Ishikawa (cell line): Measurements from ENCODE around the gene PDCD4.

ENCODE experiments used
- CEBPB ChIP-seq: IDR thresholded peaks from 2 replicates; pipeline ENCODE4 v1.6.1; 2012
- CREB1 ChIP-seq: IDR thresholded peaks from 2 replicates; pipeline ENCODE4 v1.6.1; 2012; ENCODE audit warnings: low read depth
- EGR1 ChIP-seq: IDR thresholded peaks from 2 replicates; pipeline ENCODE4 v1.6.1; 2012
- EP300 ChIP-seq: IDR thresholded peaks from 2 replicates; pipeline ENCODE4 v1.6.1; 2012; ENCODE audit warnings: borderline replicate concordance
- FOXM1 ChIP-seq: IDR thresholded peaks from 2 replicates; pipeline ENCODE4 v1.6.1; 2012; ENCODE audit warnings: low read depth, borderline replicate concordance
- NFIC ChIP-seq: IDR thresholded peaks from 2 replicates; pipeline ENCODE4 v1.6.1; 2012
- RAD21 ChIP-seq: IDR thresholded peaks from 2 replicates; pipeline ENCODE4 v1.6.1; 2012; ENCODE audit warnings: low read depth
- TAF1 ChIP-seq: IDR thresholded peaks from 2 replicates; pipeline ENCODE4 v1.6.1; 2012; ENCODE audit warnings: low read depth, mild to moderate bottlenecking
- TCF12 ChIP-seq: IDR thresholded peaks from 2 replicates; pipeline ENCODE4 v1.6.1; 2012; ENCODE audit warnings: low read depth
- TEAD4 ChIP-seq: IDR thresholded peaks from 2 replicates; pipeline ENCODE4 v1.6.1; 2012
- YY1 ChIP-seq: IDR thresholded peaks from 2 replicates; pipeline ENCODE4 v1.6.1; 2012; ENCODE audit warnings: low read depth
- ZBTB7A ChIP-seq: IDR thresholded peaks from 2 replicates; pipeline ENCODE4 v1.6.1; 2012; ENCODE audit warnings: low read depth
- TF ChIP-seq, protein P1 (sequence below): IDR thresholded peaks from 2 replicates; pipeline ENCODE4 v1.6.1; 2012; ENCODE audit warnings: low read depth, mild to moderate bottlenecking
- TF ChIP-seq, protein P2 (sequence below): IDR thresholded peaks from 2 replicates; pipeline ENCODE4 v1.6.1; 2012
- TF ChIP-seq, protein P3 (sequence below): IDR thresholded peaks from 2 replicates; pipeline ENCODE4 v1.6.1; 2012

PDCD4 gene

DNA sequence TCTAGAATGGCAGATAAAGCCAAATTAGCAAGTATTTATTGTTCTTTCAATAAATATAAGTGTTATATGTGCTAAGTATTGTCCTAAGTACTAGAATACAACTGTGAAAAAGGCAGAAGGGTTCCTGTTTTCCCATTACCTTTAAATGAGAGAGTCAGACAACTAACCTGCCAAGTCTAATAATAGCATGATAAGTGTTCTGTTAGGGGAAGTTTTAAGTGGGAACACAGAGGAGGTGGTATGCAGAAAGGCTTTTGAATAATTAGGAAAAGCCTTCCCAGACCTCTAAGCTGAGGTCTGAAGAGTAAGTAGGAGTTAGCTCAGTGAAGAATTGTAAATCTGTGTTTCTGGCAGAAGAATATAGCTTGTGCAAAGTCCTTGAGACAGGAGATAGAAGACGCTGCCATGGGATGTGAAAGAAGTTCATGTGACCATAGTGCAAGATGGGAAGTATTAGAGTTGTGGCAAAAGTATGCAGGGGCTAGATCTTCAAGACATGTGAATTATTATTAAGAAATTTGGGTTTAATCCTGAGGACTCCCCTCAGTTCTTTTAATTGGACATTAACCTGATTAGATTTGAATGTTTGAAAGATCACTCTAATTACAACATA is 60.1 kb downstream of the PDCD4 start:
- TF ChIP-seq, protein P1, sequence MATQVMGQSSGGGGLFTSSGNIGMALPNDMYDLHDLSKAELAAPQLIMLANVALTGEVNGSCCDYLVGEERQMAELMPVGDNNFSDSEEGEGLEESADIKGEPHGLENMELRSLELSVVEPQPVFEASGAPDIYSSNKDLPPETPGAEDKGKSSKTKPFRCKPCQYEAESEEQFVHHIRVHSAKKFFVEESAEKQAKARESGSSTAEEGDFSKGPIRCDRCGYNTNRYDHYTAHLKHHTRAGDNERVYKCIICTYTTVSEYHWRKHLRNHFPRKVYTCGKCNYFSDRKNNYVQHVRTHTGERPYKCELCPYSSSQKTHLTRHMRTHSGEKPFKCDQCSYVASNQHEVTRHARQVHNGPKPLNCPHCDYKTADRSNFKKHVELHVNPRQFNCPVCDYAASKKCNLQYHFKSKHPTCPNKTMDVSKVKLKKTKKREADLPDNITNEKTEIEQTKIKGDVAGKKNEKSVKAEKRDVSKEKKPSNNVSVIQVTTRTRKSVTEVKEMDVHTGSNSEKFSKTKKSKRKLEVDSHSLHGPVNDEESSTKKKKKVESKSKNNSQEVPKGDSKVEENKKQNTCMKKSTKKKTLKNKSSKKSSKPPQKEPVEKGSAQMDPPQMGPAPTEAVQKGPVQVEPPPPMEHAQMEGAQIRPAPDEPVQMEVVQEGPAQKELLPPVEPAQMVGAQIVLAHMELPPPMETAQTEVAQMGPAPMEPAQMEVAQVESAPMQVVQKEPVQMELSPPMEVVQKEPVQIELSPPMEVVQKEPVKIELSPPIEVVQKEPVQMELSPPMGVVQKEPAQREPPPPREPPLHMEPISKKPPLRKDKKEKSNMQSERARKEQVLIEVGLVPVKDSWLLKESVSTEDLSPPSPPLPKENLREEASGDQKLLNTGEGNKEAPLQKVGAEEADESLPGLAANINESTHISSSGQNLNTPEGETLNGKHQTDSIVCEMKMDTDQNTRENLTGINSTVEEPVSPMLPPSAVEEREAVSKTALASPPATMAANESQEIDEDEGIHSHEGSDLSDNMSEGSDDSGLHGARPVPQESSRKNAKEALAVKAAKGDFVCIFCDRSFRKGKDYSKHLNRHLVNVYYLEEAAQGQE: no peak
- TF ChIP-seq, protein P2, sequence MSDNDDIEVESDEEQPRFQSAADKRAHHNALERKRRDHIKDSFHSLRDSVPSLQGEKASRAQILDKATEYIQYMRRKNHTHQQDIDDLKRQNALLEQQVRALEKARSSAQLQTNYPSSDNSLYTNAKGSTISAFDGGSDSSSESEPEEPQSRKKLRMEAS: no peak
- no peak for TF ChIP-seq TCF12
- TF ChIP-seq NFIC: no peak
- TF ChIP-seq YY1: no peak
- TF ChIP-seq, protein P3, sequence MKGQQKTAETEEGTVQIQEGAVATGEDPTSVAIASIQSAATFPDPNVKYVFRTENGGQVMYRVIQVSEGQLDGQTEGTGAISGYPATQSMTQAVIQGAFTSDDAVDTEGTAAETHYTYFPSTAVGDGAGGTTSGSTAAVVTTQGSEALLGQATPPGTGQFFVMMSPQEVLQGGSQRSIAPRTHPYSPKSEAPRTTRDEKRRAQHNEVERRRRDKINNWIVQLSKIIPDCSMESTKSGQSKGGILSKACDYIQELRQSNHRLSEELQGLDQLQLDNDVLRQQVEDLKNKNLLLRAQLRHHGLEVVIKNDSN: no peak
- TF ChIP-seq FOXM1: no peak
- TF ChIP-seq TAF1: no peak
- no peak for TF ChIP-seq EP300
- TF ChIP-seq CEBPB: no peak
- TF ChIP-seq CREB1: no peak
- no peak for TF ChIP-seq TEAD4

DNA sequence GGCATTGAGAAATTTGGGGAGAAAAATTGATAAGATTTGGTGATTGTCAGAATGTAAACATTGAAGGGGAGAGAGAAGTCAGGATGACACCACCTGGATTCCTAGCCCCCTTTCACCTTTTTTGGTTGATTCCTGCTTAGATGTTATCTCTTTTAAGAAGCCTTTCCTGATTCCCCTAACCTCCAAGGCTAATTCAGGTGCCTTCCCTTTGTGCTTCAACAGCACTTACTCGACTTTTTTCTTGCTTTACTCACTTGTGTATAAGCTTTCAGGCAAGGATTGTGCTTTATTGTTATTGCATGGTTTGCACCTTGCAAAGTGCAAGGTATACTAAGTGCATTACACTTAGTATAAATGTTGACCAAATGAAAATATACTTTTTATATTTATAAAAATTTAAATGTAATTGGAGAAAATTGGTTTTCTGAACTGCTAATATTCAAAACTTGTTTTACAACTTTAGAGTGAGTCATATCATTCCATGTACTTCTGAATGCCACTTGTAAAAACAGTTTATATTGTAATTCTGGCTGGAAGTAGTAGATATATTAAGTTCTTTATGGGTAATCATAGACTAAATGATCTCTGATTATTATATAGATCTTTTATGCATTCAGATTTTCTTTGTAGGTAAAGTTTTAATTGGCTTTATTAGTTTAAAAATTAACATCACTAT is 60.9 kb downstream of the PDCD4 start:
- TF ChIP-seq FOXM1 (no peak), CEBPB (no peak), NFIC (no peak), EP300 (no peak), EGR1 (no peak), TEAD4 (no peak), TCF12 (no peak), TAF1 (no peak), YY1 (no peak), CREB1 (no peak), ZBTB7A (no peak), RAD21 (no peak)
- TF ChIP-seq, protein P3: no peak
- TF ChIP-seq, protein P1: no peak
- TF ChIP-seq, protein P2: no peak

DNA sequence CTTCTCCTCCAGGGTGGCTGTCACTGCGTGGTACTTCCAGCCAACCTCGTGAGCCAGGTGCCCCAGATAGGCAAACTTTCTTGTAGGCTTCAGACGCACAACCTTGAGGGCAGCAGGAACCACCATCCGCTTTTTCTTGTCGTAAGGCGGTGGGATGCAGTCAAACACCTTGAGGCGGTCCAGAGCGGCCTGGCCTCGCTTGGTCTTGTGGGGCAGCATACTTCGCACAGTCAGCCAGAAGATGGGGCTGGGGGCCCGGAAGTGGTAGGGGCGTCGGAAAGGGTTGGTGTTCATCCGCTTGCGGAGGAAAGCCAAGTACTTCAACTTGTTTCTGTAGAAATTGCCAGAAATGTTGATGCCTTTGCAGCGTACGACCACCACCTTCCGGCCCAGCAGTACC is 65.0 kb downstream of the PDCD4 start:
- TF ChIP-seq EGR1: no peak
- no peak for TF ChIP-seq YY1
- TF ChIP-seq NFIC: no peak
- TF ChIP-seq TEAD4: no peak
- TF ChIP-seq CREB1: no peak
- TF ChIP-seq, protein P1: no peak
- TF ChIP-seq, protein P2: no peak
- no peak for TF ChIP-seq RAD21
- no peak for TF ChIP-seq EP300
- TF ChIP-seq ZBTB7A: no peak

DNA sequence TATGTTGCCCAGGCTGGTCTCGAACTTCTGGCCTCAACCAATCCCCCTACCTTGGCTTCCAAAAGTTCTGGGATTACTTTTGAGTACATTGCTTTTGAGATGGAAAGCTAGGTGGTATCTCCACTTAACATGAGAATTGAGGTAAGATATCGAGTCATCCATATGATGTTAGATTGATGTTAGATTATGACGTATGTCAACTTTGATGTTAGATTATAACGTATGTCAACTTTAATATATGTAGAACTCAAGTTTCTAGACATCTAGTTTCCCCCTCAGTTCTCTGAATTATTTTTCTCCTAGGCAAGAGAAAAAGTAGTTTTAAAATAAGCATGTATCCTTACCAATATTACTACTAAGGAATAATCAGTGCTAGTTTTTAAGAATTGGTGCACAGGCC is 67.7 kb downstream of the PDCD4 start:
- TF ChIP-seq, protein P2: no peak
- no peak for TF ChIP-seq FOXM1
